Neural cell (in vitro differentiated cells): ENCODE measurements around the gene BACE1-AS.

Source experiments
- EP300 ChIP-seq: fragments of 450-650 bp; conservative IDR thresholded peaks from 2 replicates; pipeline ENCODE4 v1.6.1; 2014; ENCODE audit warnings: antibody characterized with exemption, mild to moderate bottlenecking, moderate library complexity; ENCODE audit not compliant: poor library complexity, severe bottlenecking
- TAF1 ChIP-seq: IDR thresholded peaks from 2 replicates; pipeline ENCODE4 v1.6.1; 2012; ENCODE audit warnings: low read depth

- TF ChIP-seq TAF1 (no peak), EP300 (no peak)
These were observed 44.3 kb downstream of the BACE1-AS start for GRCh38 chr11:117335399-117335798.
